NCI-H1417 (cell line): ENCODE measurements around the gene MDFI.

Experiments used
- DNase-seq, 3 experiments: peaks; one replicate each; lab custom pipeline; 2025; lab: John Stamatoyannopoulos, UW

Gene MDFI

DNA sequence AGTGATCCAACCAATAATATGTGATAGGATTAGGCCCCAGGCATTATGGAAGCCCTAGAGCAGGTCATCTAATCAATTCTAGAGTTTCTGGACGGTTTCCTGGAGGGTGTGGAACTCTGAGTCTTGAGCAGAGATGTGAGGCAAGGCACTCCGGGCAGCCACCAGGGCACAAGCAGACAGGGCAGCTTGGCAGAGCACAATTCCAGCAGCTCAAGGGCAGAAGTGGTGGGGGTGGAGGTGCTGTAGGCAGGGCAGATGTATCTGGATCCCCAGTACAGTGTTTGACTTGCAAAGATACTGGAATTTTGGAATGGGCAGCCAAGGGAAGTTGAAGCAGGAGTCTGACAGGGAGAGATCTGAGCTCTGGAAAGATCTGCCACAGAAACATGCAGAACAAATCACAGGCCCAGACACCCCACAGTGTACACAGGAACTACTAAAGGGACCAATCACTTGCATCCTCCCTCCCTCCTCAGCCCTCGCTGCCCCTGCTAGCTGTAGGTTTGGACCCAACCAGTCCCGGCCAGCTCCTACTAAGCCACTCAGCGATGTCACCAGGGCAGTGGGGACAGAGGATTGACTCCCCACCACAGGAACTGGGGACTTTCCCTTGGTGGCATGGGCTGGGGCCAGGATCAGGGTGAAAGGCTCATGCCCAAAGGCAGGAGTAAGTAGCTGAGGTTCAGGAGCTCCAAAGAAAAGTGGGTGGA is 50.1 kb downstream of the MDFI start:
- DNase-seq: no peak

DNA sequence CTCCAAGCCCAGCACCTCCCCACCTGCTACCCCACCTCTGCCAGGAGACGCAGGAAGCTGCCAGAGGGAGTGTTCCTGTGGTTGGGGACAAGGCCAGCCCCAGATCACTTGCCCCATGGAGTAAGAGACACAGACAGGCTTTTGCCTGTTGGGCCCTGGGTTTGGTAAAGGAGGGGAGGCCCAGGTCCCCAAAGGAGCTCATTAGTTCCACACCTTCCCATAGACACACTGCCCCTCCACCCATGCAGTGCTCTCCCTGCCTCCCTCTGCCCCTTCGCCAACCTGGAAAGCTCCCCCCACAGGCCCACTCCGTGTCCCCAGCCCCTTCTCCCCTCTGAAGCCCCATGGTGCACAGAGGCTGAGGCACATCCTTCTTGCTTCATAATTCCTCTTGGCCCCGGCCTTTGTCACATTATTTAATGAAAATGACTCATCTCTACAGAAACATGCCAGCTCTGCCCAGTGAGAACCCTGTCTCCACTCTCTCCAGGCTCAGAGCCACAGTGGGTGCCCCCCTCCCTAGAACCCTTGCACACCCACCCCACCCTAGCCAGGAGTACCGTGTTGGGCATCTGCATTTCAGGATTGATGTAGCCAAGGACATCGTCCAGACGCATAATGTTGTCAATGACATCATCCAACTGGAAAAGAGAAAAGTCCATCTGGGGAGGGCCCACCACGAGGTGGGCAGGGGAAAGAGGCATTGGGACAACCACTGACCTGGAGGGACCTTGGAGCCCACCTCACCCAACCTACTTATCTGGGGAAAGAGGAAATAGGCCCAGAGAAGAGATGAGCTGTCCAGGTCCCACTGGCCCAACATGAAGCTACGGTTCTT is 51.1 kb downstream of the MDFI start:
- no peak for DNase-seq

DNA sequence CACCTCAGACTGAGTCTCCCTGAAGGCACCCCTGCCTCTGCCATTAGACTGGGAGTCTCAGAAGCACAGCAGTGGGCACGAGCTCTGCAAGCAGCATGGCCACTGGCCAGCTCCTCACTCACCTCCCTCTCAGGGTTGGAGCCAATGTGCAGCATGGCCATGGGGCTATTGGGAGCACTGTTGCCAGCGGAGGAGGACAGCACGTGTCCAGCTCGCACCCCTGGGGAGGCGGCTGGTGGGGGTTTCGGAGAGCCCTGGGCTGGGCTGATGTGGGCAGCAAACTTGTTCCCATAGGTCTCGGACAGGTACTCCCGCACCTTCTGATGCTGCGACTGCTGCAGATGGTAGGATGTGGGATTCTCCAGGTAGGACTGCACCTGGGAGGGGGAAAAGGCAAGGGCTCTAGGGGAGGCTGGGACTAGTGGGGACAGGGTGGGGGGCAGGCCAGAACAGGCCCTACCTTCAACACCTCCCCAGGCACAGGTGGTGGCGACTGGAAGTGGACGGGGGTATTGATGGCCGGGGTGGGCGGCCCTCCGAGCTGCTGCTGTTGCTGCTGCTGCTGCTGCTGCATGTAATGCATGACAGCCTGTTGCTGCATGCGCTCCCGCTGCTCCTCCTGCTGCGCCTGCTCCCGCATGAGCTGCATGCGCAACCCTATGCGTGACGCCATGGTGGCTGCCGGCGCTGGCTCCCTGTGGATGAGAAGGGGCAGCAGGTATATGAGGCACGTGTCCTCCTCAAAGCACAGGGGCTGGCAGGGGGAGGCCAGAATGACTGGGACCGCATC is 52.5 kb downstream of the MDFI start:
- no peak for DNase-seq

DNA sequence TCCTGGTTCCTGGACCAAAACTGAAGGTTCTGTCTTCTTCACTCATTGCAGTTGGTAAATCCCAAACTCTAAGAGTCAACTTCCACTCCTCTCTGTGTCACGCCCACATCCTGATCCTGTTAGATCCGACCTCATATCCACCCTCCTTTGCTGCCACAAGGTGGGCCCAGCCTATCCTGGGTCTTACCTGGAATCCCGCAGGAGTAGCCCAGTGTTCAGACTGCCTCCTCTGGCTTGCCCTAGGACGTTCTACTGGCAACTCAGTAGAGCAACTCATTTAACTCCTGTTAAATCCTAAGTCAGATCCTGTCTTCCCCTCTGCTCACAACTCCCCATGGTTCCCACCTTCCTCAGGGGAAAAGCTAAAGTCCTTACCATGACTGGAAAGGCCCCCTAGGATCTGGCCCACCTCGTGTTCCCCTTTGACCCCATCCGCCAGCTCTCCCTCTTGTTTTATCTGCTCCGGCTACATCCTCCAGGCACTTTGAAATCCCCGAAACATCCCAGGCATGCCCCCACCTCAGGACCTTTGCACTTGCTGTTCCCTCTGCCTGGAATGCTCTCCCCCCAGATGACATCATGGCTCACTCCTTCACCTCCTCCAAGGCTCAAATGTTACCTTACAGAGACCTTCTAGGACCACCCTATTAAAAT is 53.3 kb downstream of the MDFI start:
- DNase-seq: no peak

DNA sequence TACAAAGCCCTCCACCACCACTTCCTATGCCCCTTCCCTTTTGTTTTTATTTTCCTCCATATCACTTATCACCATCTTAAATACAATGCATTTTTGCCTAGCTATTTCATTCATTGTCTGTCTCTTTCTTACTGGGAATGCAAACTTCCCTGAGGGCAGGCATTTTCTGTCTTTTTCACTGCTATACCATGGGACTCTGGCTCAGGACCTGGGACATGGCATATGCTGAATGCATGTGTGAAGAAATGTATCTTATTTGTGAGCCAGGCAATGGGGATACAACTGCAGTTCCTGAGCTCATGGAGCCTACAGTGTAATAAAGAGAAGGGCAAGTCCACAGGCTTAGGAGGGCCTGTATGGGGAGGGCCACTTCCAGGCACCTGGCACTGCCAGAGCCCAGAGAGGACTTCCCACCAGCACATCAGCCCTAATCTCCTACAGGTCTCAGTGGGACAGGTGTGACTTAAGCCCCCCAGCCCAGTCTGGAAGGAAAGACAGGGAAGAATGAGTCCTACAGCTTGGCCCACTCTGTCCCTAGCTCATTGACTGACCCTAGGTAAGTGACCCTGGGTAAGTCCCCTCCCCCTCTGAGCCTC is 53.9 kb downstream of the MDFI start:
- no peak for DNase-seq

DNA sequence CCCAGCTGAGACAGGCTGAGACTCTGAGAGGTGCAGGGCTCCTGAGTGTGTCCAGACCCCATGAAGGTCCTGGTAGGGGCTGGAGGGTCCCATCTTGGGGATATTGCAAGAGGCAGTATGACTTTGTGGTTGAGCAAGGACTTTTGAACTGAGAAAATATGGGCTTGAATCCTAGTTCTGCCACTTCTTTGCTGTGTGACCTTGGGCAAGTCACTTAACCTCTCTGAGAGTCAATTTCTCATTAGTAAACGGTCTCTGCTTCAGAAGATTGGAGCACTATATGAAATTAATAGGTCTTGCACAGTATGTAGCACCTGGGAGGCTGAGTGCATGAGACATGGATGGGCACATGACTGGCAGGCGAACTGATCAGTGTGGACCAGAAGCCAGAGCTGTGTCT is 54.5 kb downstream of the MDFI start:
- DNase-seq: no peak

DNA sequence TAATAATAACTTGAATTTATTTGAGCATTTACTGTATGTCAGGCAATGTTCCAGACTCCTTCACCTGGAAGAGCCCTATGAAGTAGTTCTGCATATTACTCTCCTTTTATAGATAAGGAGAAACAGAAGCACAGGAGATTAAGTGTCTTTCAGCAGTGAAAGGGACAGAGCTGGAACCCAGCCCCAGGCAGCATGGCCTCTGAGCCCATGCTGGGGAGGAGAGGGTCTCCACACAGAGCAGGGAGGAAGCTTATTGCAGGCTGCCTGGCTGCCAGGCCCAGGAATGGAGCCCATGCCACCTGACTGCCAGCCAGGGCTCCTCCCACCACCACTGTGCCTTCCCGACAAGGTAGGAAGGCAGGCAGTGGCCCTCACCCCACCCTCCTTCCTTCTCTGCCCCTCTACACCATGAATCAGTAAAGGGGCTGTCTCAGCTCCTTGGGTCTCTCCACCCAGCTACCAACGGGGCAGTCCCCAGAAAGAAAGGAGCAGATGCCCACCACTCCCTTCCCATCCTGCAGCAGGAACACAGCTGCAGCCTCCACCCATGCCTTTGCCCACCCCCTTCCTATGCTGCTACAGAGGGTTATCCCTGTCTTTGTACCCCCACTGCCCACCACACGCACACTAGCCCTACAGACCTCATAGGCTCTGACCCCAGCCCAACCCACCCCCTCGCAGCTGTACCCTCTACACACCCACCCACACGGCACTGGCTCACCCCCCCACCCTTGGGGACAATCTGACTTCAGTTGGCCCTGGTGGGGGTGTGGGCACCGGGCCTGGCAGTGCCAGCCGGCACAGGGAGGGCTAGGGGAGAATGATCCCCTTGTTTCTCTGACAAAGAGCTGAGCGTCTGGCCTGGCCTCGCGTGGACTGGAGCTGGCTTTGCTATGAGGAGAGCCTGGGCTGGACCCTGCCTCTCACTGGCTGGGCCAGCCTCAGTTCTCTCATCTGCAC is 55.3 kb downstream of the MDFI start:
- no peak for DNase-seq

DNA sequence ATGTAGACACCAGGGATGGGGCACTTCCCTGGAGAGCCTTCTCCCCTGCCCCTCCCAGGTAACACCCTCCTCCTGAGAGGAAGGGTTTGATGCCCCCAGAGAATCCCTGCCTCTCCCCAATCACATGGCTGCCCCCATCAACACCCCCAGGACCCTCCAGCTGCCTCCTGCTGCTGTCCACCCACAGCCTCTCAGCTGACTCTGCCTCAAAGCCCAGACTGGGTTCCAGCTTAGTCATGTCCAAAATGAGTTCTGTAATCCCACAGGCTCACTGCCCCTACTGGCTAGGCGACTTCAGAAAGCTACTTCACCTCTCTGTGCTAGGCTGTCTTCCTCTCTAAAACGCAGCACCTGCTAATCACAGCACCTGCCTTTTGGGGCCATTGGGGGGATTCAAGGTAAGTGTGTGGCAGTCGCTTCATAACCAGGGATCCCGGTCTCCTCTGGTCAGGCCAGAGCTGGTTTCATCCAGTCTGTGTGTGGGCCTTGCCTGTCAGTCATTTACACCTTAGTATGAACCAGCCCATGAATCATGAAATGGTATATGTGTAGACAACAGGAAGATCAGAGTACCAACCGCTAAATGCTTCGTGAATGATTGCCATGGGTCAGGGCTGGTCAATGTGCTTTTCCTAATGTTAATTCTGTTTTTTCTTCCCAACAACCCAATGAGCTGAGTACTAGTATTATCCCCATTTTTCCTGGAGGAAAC is 56.7 kb downstream of the MDFI start:
- no peak for DNase-seq

DNA sequence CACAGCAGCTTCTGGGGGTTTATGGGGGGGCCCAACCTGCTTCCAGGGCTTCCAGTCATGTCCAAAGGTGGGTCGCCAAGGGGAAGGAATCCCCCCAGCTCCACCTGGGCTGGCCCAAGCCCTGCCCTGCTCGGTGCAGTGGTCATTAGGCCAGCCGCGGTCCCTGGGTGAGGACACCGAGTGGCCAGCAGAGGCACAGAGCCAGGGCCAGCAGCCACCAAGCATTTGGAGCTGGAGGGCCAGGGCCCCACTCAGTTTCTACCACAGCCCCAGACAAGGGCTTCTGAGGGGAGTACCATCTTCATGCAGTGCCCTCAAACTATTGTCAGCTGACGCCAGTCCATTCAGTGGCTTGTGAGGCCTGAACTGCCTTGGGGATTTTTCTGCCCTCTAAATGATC is 57.6 kb downstream of the MDFI start:
- DNase-seq: no peak

DNA sequence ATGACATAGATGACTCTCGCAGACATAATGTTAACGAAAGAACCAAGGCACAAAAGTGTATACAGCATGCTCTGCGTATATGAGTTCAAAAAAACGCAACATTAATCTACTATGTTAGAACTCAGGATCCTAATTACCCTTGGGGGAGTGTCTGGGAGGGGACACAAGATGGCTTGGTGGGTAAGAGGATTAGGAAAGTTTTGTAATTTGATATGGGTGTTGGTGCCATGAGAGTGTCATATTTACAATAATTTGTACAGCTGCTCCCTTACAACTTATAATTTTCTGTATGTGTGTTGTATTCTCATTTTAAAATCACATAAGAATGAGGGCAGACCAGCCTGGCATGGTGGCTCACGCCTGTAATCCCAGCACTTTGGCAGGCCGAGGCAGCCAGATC is 58.5 kb downstream of the MDFI start:
- peak in 2 of 3 experiments; percentile 12 to 50 for DNase-seq

DNA sequence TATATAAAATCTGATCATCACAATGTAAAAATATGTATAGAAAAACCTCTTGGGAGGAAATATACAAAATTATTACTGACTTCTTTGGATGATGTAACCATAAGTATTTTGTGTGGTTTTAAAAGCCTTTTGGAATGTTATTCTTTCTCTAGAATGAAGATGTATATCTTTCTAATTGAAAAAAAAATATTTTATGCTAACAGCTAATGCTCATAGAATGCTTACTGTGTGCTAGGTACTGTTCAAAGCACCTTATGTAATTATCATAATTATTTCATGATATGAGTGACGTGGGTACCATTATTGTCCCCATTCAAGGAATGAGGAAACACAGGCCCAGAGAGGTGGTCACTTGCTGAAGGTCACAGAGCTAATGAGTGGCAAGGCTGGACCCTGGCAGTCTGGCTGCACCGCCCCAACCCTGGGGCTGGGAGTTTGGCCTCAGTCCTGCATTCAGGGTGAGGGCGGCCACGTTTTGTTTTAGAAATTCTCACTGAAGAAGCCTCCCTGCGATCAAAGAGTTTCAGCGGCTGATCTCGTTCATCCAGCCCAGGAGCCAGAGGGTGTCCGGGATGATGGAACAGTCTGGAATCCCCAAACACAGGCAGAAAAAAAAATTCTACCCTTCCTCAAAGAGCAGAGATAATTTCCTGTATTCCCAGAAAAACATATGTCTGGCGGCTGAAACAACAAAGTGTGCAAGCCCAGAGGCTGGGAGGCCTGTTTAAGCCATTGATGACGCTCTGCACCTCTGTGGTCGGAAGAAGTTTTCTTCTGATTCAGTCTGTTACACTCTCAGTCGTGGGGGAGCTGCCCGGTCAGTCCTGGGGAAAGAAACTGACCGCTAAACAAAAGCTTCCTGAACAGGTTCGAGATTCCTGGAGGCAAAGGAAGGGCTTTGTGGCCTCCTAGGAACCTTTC is 59.9 kb downstream of the MDFI start:
- DNase-seq: no peak

DNA sequence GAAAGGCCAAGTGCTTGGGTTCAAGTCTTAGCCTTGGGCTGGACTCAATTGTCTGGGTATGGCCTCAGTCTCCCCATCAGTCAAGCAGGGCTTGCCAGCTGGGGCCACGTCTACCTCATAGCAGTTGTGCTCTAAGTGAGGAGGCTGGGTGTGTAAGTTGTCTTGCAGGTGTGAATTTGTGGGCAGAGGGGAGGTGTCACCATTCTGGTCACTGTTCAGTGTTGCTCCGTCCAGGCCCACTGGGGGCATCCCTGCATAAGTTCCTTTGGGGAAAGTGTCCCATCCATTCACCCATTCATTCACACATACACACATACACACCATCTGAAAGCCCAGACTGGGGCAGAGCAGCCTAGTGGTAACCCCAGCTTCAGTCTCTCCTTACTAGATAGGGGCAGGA is 60.8 kb downstream of the MDFI start:
- DNase-seq: no peak

DNA sequence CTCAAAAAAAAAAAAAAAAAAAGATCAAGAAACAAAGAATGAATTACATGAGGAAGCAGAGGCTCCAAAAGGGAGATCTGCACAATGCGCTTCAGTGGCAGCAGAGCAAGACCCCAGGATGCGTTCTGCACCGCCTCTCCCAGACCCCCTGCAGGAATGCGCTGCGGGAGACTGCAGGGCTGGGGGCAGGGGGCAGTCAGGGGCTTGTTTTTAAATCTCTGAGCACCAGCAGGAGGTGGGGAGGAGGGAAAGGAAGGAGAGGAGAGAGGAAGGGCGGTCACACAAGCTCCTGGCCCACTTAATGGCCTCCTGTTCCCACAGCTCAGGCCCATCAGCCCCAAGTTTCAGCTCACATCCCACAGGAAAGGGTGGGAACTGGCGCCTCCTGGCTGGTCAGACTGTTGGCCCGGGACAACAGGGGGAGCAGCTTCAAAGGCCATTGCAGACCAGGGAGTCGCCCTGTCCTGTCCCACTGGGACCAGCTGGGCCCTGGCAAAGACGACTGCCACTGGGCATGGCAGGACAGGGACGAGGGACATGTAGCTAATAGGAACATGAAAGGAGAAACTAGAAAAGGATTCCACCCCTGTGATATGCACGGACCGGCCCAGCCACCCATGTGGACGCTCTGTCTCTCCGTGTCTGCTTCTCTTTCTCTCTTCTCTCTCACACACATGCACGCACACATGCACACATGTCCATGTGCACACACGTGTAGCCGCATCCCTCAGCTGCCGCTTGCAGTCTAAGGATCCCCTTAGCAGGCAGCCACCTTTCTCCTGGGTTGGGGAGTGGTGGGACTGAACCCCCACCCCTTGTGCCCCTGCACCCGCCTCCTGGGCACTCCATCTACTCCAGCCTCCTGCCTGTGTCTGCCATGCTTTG is 62.4 kb downstream of the MDFI start:
- no peak for DNase-seq

DNA sequence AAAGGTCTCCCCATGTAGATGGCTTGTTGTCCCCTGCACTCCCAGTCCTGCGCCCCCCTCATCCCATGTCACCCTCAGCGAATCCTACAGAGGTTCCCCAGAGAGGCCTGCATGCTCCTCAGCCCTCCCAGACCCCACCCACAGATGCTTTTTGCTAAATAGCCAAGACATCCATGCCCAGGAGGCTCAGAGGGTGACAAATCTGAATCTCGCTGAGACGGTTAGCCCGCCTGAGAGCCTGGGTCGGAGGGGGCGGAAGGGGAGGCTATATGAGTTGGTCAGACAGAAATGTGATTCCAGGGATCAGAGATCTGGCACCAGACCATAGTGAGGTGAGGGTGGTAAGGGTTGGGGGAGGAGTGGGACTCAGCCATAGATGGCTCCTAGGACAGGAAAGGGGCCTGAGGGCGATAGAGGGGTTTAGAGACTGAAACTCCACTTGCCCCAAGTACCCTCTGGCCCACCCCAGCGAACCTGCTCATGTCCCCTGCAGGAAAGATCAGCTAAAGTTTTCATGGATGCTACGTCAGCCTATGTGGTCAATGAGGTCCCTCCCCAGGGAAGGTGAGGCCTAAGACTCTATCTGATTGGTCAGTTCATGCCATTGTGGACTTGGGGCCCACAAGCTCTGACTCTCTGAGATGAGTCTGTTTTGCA is 63.9 kb downstream of the MDFI start:
- no peak for DNase-seq

DNA sequence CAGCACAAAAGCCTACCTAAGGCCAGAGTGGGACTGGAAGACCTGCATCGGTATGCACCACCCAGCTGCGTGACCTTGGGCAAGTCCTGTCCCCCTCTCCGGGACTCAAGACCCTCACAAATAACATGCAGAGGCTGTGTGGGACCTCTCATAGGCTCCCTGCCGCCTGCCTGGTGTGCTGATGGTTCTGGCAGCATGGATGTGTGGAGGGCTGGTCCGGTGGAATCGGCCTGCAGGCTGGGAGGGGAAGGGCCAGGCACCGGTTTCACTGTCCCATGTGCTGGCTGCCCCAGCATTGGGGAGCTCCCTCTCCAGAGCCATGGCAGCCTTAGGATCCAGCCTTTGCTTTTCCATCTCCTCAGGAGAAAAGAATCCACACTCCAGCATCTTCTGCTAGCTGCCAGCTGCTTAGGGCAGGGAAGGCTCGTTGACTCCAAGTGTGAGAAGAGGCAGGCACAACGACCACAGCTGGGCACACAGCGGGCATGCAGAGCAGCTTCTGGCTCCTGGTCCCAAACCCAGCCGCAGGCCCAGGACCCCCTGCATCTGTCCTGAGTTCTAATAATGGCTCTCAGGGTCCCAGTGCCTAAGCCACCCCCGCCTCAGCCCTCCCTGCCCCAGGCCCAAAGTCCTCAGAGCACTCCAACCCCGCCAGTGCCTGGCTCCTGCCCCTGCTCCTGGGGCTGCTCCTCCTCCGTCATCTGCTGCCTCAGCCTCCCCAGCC is 64.7 kb downstream of the MDFI start:
- DNase-seq: no peak
